ENCODE measurements around the gene TACC2.

GRCh38 chr10:122277526-122278136 lies 288.7 kb downstream of the TACC2 start:
- no peak for TF ChIP-seq CTCF (IDR thresholded peaks at IDR 0.05; ENCODE audit: insufficient read depth, low read depth, low read length)
- TF ChIP-seq EZH2 (IDR thresholded peaks at IDR 0.05; ENCODE audit: insufficient read depth, low read length), result no peak

Measured in astrocyte (in vitro differentiated cells and primary cell).